ENCODE measurements around the gene CADM3.

GRCh38 chr1:159142391-159142663 lies 29.1 kb upstream of the CADM3 start:
- TF ChIP-seq CTCF (conservative IDR thresholded peaks at IDR 0.05; ENCODE audit: low read length) (no peak), EZH2phosphoT487 (IDR thresholded peaks at IDR 0.05; ENCODE audit: borderline replicate concordance, low read depth, low read length) (no peak)

Data from OCI-LY7 (cell line).